Activated CD8-positive, alpha-beta T cell treated with anti-CD3 and anti-CD28 coated beads for 36 hours (primary cell): ENCODE results near the gene ALPI. TPM values are rescaled to one million over a fixed set of nuclear protein-coding genes. Genes with fewer than 3 reads are reported as not detected.

ENCODE experiments used
- ATAC-seq: fragments of 200-7000 bp; cut with Tn5 transposase; one replicate; pipeline ENCODE4 v1.10.0; 2021; ENCODE audit warnings: mild to moderate bottlenecking, moderate library complexity
- CTCF ChIA-PET: fragments of 350-600 bp; sonication (Branson Sonifier 250); formaldehyde crosslinking; loops from one replicate; lab custom pipeline; 2021; ENCODE audit warnings: antibody characterized with exemption; lab: Charles Lee
- POLR2A ChIA-PET: fragments of 350-600 bp; sonication (Branson Sonifier 250); formaldehyde crosslinking; loops from one replicate; lab custom pipeline; 2021; ENCODE audit warnings: antibody characterized with exemption; lab: Charles Lee
- DNase-seq: peaks from one replicate; pipeline ENCODE4 v3.0.0-alpha.2; 2020
- H3K27ac Mint-ChIP-seq: one replicate; pipeline ENCODE4 v1.8.0; 2021; ENCODE audit warnings: mild to moderate bottlenecking, mixed read lengths
- H3K27me3 Mint-ChIP-seq: one replicate; pipeline ENCODE4 v1.8.0; 2021; ENCODE audit warnings: mixed read lengths
- H3K36me3 Mint-ChIP-seq: one replicate; pipeline ENCODE4 v1.8.0; 2021; ENCODE audit warnings: low read depth, mixed read lengths
- H3K4me1 Mint-ChIP-seq: one replicate; pipeline ENCODE4 v1.8.0; 2021; ENCODE audit warnings: low read depth, mixed read lengths
- H3K4me3 Mint-ChIP-seq: one replicate; pipeline ENCODE4 v1.8.0; 2021; ENCODE audit warnings: mild to moderate bottlenecking, moderate library complexity, mixed read lengths
- H3K9me3 Mint-ChIP-seq: one replicate; pipeline ENCODE4 v1.8.0; 2021; ENCODE audit warnings: mixed read lengths
- CTCF ChIP-seq: fragments of 200-600 bp; IDR thresholded peaks from one replicate; pipeline ENCODE4 v1.8.0; 2022; ENCODE audit warnings: antibody characterized with exemption, mild to moderate bottlenecking
- intact Hi-C: fragments of 100-400 bp; cut with micrococcal nuclease; formaldehyde crosslinking; loops from one replicate; pipeline ENCODE4 v1.10.0; 2022
- total RNA-seq, 2 experiments: library from RNA; stranded (reverse); gene quantifications; one replicate each; pipeline ENCODE4 v1.2.3, GENCODE V29; 2021

ALPI gene
- total RNA-seq, 2 experiments from 2014 or later, result not detected

- H3K4me1 Mint-ChIP-seq, result no peaks in the 10 kb centered on the region
- H3K4me3 Mint-ChIP-seq, result no peak overlapping the region
- CTCF ChIA-PET, result no interaction called here
- H3K27ac Mint-ChIP-seq, result no peak overlapping the region
- intact Hi-C loops, result no loop called here
- no peaks in the 10 kb centered on the region for H3K9me3 Mint-ChIP-seq
- peaks cover 23% of the 10 kb centered on the region for H3K27me3 Mint-ChIP-seq
- DNase-seq, result no peak
- no peak for ATAC-seq
- TF ChIP-seq CTCF, result no peak
- no peaks in the 10 kb centered on the region for H3K36me3 Mint-ChIP-seq
- POLR2A ChIA-PET, result no interaction called here
Observed at GRCh38 chr2:232491139-232491780, 35.3 kb downstream of the ALPI start.

- POLR2A ChIA-PET, result no interaction called here
- H3K4me1 Mint-ChIP-seq, result no peaks in the 10 kb centered on the region
- DNase-seq (no peak), ATAC-seq (no peak)
- no peak overlapping the region for H3K4me3 Mint-ChIP-seq
- no peak overlapping the region for H3K27ac Mint-ChIP-seq
- intact Hi-C loops, result no loop called here
- no peaks in the 10 kb centered on the region for H3K9me3 Mint-ChIP-seq
- CTCF ChIA-PET, result no interaction called here
- peaks cover 17% of the 10 kb centered on the region for H3K27me3 Mint-ChIP-seq
- H3K36me3 Mint-ChIP-seq, result no peaks in the 10 kb centered on the region
- TF ChIP-seq CTCF, result no peak
Observed at GRCh38 chr2:232492236-232492848, 36.4 kb downstream of the ALPI start.

DNA sequence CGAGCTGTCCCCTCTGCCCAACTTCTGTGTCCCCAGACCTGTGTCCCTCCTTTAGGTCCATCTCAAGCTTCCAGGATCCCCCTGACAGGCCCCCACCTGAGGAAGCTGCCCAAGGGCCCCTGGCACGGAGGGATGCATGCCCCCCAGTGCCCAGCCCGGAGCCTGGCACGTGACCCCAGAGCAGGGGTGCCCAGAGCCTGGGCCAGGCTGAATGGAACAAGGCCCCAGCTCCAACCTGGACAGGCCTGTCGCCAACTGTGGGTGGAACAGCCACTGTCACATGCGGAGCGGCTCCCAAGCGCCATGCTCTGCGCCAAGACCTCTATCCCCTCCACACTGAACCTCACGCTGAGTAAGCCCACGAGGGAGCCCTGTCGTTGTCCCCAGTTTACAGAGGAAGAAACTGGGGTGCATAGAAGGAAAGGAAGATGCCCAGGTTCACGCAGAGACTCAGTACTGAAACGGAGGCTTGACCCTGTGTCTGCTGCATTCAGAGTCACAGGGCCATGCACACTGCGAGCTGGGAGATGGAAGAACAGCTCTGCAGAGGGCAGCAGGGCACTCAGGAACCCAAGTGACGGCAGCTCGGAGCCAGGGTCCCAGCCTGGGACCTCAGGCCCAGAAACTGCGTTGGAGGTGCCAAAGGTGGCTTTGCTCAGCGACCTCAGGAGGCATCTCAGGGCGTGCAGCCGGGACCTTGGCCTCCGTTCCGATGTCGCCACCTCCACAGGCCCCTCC is 37.2 kb downstream of the ALPI start:
- Mint-ChIP-seq H3K9me3 (no peaks in the 10 kb centered on the region), H3K27me3 (peaks cover 13% of the 10 kb centered on the region), H3K27ac (no peak overlapping the region), H3K36me3 (no peaks in the 10 kb centered on the region), H3K4me3 (no peak overlapping the region), H3K4me1 (no peaks in the 10 kb centered on the region)
- intact Hi-C loops, result no loop called here
- DNase-seq, result no peak
- CTCF ChIA-PET, result interaction anchor here (2.3 kb wide), 1 partner anchor 29 kb away, joined by 5 read pairs; no protein-coding TSS in a partner anchor
- no peak for TF ChIP-seq CTCF
- POLR2A ChIA-PET, result no interaction called here
- ATAC-seq, result no peak

GRCh38 chr2:232493701-232494474 is 37.9 kb downstream of the ALPI start:
- TF ChIP-seq CTCF, result no peak
- H3K4me1 Mint-ChIP-seq, result no peaks in the 10 kb centered on the region
- peaks cover 8% of the 10 kb centered on the region for H3K27me3 Mint-ChIP-seq
- intact Hi-C loops, result no loop called here
- H3K4me3 Mint-ChIP-seq, result no peak overlapping the region
- H3K36me3 Mint-ChIP-seq, result no peaks in the 10 kb centered on the region
- H3K27ac Mint-ChIP-seq, result no peak overlapping the region
- DNase-seq (no peak), ATAC-seq (no peak)
- ChIA-PET POLR2A (no interaction called here), CTCF (interaction anchor here (2.3 kb wide), 1 partner anchor 28 kb away, joined by 5 read pairs; no protein-coding TSS in a partner anchor)
- no peaks in the 10 kb centered on the region for H3K9me3 Mint-ChIP-seq
